GM12892 (cell line): ENCODE results near the gene EFCAB13.

Source experiments
- POLR2A ChIP-seq: IDR thresholded peaks from 2 replicates; pipeline ENCODE4 v1.6.1; 2011; ENCODE audit warnings: low read depth, low read length, control low read depth
- TAF1 ChIP-seq: IDR thresholded peaks from 2 replicates; pipeline ENCODE4 v1.6.1; 2011; ENCODE audit warnings: low read depth, mild to moderate bottlenecking, control low read depth, low read length, borderline replicate concordance

DNA sequence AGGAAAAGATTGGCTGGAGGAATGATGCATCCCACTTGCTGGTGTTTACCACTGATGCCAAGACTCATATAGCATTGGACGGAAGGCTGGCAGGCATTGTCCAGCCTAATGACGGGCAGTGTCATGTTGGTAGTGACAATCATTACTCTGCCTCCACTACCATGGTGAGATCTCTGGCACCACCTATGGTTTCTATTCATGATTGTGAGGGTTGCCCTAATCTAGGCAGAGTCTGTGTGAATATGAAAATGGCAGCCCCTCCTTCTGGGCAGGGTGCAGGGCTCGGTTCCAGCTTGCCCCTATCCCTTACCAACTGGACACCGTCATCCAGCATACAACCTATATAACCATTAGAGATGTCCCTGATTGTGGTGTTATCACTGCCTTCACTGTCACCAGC, 36.7 kb upstream of the EFCAB13 start:
- TF ChIP-seq TAF1 (no peak), POLR2A (0 out of 2 replicates have a peak, but pooled peaks have one; percentile 8)
